Loucy (cell line): ENCODE data around the gene ISCU.
A peak's percentile ranks its signal among the peaks of the same experiment; 100 is the strongest.

Experiments used
- H2AFZ ChIP-seq: fragments of 200-600 bp; sonication (generic); 2 replicates; pipeline ENCODE4 v1.6.0; 2016; ENCODE audit warnings: antibody characterized with exemption, mild to moderate bottlenecking, low read length, moderate library complexity
- H3F3A ChIP-seq: fragments of 200-600 bp; 2 replicates; pipeline ENCODE4 v1.6.0; 2016; ENCODE audit warnings: antibody characterized with exemption, low read depth, mild to moderate bottlenecking
- H3K27me3 ChIP-seq: fragments of 200-600 bp; sonication (generic); 2 replicates; pipeline ENCODE4 v1.6.1; 2014; ENCODE audit warnings: low read length, mild to moderate bottlenecking; ENCODE audit not compliant: insufficient read depth, poor library complexity, severe bottlenecking
- H3K36me3 ChIP-seq: fragments of 200-600 bp; sonication (generic); 2 replicates; pipeline ENCODE4 v1.6.1; 2016; ENCODE audit warnings: low read length; ENCODE audit not compliant: insufficient read depth
- H3K4me1 ChIP-seq: fragments of 200-600 bp; sonication (generic); 2 replicates; pipeline ENCODE4 v1.5.1; 2014; ENCODE audit warnings: low read length, mild to moderate bottlenecking; ENCODE audit not compliant: insufficient read depth, poor library complexity, severe bottlenecking
- H3K4me2 ChIP-seq: fragments of 200-600 bp; sonication (generic); 2 replicates; pipeline ENCODE4 v1.6.0; 2014; ENCODE audit warnings: antibody characterized with exemption, low read length, low read depth, mild to moderate bottlenecking; ENCODE audit not compliant: poor library complexity, severe bottlenecking
- H3K4me3 ChIP-seq: fragments of 200-600 bp; sonication (generic); 2 replicates; pipeline ENCODE4 v1.5.1; 2014; ENCODE audit warnings: low read length, mild to moderate bottlenecking, mixed read lengths; ENCODE audit not compliant: poor library complexity, severe bottlenecking
- H3K79me2 ChIP-seq: fragments of 200-600 bp; sonication (generic); 2 replicates; pipeline ENCODE4 v1.6.1; 2014; ENCODE audit warnings: low read length; ENCODE audit not compliant: insufficient read depth
- H3K9ac ChIP-seq: fragments of 200-600 bp; sonication (generic); 2 replicates; pipeline ENCODE4 v1.6.0; 2014; ENCODE audit warnings: mild to moderate bottlenecking, low read depth, low read length, moderate library complexity; ENCODE audit not compliant: poor library complexity, severe bottlenecking
- H3K9me2 ChIP-seq: fragments of 200-600 bp; sonication (generic); replicated peaks from 2 replicates; pipeline ENCODE4 v1.6.1; 2016; ENCODE audit warnings: low read depth, low read length, mixed read lengths
- H3K9me3 ChIP-seq: fragments of 200-600 bp; sonication (generic); 2 replicates; pipeline ENCODE4 v1.6.1; 2014; ENCODE audit warnings: mild to moderate bottlenecking, antibody characterized with exemption, low read length, low read depth; ENCODE audit not compliant: insufficient read depth
- H4K20me1 ChIP-seq: fragments of 200-600 bp; sonication (generic); 2 replicates; pipeline ENCODE4 v1.6.0; 2014; ENCODE audit warnings: antibody characterized with exemption, low read length, mild to moderate bottlenecking; ENCODE audit not compliant: insufficient read depth, poor library complexity, severe bottlenecking
- EZH2phosphoT487 ChIP-seq: fragments of 200-600 bp; IDR thresholded peaks from 2 replicates; pipeline ENCODE4 v1.6.1; 2018; ENCODE audit warnings: antibody characterized with exemption, mild to moderate bottlenecking, moderate library complexity, borderline replicate concordance
- TF ChIP-seq, protein P1 (sequence below): fragments of 200-600 bp; sonication (generic); conservative IDR thresholded peaks from 2 replicates; pipeline ENCODE4 v1.5.1; 2014; ENCODE audit warnings: mild to moderate bottlenecking, antibody characterized with exemption, low read length

ISCU gene

DNA sequence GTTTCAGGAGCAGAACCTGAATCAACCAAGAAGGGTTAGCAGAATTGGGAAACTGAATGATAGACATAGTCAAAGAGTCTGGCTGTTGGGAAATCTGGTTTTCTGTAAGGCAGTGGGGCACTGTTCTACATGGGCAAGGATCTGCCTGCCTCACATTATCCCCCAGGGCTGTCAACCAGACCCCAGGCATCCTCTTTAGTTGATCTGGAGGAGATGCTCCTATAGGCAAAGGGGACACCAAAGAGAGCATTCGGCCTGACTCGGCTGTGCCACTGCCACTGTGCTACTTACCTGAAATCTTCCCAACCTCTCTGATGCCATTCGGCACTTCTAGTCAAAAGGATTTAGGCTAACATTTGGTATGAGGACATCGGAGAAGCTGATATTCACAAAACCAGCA, 4.1 kb downstream of the ISCU start:
- Histone ChIP-seq H3K79me2 (peaks cover 16% of the 10 kb centered on the region), H3K27me3 (peaks cover 4% of the 10 kb centered on the region), H3K4me2 (peak overlapping the region; percentile 82), H3K9me3 (no peaks in the 10 kb centered on the region), H3K9ac (peak overlapping the region; percentile 2), H3K4me1 (peaks cover 71% of the 10 kb centered on the region), H3F3A (peaks cover 17% of the 10 kb centered on the region), H4K20me1 (peaks cover 15% of the 10 kb centered on the region), H3K4me3 (peak overlapping the region; percentile 54), H3K9me2 (no peaks in the 10 kb centered on the region), H3K36me3 (peaks cover 13% of the 10 kb centered on the region; the same call in 1 of the 2 replicates), H2AFZ (no peak overlapping the region)
- no peak for TF ChIP-seq EZH2phosphoT487
- TF ChIP-seq, protein P1, sequence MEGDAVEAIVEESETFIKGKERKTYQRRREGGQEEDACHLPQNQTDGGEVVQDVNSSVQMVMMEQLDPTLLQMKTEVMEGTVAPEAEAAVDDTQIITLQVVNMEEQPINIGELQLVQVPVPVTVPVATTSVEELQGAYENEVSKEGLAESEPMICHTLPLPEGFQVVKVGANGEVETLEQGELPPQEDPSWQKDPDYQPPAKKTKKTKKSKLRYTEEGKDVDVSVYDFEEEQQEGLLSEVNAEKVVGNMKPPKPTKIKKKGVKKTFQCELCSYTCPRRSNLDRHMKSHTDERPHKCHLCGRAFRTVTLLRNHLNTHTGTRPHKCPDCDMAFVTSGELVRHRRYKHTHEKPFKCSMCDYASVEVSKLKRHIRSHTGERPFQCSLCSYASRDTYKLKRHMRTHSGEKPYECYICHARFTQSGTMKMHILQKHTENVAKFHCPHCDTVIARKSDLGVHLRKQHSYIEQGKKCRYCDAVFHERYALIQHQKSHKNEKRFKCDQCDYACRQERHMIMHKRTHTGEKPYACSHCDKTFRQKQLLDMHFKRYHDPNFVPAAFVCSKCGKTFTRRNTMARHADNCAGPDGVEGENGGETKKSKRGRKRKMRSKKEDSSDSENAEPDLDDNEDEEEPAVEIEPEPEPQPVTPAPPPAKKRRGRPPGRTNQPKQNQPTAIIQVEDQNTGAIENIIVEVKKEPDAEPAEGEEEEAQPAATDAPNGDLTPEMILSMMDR = no peak

DNA sequence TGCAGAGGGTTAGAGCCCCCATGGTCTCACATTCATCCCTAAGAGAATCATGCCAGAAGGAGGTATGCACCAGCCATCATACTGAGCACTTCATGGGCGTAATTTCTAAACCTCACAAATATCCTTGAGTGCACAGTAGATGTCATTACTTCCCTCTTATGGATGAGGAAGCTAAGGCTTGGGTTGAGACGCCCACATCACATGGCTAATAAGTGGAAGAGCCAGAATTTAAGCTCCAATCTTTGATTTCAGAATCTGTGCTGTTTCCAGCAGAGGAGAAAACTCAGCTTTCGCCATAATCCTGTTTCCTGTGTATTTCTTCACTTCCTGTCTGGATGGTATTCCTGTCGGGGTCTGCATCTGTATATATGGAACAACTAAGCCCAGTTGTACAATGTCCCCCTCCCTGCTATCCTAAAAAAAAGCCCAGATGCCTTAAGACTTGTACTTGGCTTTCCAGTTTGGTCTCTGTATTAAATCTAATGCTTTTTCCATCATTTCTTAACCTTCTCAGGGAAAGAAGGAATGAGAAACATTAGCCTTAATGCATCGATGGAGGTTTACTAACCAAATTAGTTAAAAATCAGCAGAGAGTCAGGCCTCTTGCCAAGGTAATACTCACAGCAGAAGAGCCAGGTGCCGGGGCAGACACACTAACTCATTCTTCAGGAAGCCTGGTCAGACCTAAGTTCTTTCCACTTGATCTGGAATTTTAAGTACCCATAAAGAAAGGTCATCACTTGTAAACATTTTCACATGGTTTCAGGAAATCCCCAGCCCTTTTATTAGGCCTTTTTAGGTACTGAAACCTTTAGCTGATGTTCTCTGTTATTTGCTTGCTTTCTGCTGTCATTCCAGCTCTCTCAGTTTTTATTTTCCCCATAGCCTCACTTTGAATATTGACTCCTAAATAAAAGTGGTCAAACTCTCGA, 5.3 kb downstream of the ISCU start:
- peak overlapping the region; percentile 30 for H3K9ac ChIP-seq
- no peak overlapping the region for H2AFZ ChIP-seq
- peaks cover 13% of the 10 kb centered on the region; the same call in 1 of the 2 replicates for H3K36me3 ChIP-seq
- TF ChIP-seq, protein P1 = no peak
- TF ChIP-seq EZH2phosphoT487 = no peak
- no peak overlapping the region for H3K4me3 ChIP-seq
- H4K20me1 ChIP-seq = peaks cover 15% of the 10 kb centered on the region
- no peaks in the 10 kb centered on the region for H3K9me2 ChIP-seq
- peaks cover 15% of the 10 kb centered on the region for H3K79me2 ChIP-seq
- H3K27me3 ChIP-seq = peaks cover 2% of the 10 kb centered on the region
- peaks cover 17% of the 10 kb centered on the region for H3F3A ChIP-seq
- H3K4me1 ChIP-seq = peaks cover 63% of the 10 kb centered on the region
- H3K9me3 ChIP-seq = no peaks in the 10 kb centered on the region
- H3K4me2 ChIP-seq = peak overlapping the region; percentile 82

DNA sequence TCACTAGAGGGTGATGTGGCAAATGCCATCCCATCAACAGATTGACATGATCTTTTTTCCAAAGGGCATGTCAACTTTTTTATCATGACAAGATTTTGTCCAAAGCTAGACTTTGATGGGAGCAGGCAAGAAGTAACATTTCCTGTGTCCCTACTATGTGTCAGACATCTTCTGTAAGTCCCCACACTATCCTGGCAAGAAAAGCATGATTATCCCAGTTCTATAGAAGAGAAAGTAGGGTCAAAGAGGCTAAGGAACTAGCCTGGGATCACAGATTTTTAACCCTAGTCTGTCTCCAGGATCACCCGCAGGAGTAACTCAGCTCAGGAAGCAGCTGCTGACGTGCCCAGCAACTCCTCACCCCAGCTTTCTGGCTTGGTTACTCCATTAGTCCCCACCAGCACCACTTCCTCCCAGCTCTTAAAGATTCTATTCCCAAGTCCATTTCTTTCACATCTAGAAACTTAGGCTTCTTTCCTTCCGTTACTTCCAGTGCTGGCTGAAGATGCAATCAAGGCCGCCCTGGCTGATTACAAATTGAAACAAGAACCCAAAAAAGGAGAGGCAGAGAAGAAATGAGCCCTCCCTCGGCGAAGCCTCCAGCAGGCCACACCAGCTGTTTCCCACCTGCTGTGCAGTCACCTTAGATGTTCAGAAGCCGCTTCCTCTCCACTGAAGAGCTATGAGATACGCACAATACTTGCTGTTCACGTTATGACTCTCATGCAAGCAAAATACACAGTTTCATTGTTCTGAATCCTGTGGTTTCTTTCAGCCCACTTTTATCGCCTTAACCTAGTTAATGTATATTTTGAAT, 6.2 kb downstream of the ISCU start:
- H3K36me3 ChIP-seq = peaks cover 13% of the 10 kb centered on the region; the same call in 1 of the 2 replicates
- peak overlapping the region; percentile 30 for H3K9ac ChIP-seq
- H3F3A ChIP-seq = peaks cover 17% of the 10 kb centered on the region

More for the DNA sequence above, 6.2 kb downstream of the ISCU start:
- Histone ChIP-seq H3K4me1 (peaks cover 59% of the 10 kb centered on the region), H3K9me2 (no peaks in the 10 kb centered on the region), H3K4me3 (peak overlapping the region; percentile 27), H4K20me1 (peaks cover 15% of the 10 kb centered on the region), H3K27me3 (no peaks in the 10 kb centered on the region), H3K4me2 (peak overlapping the region; percentile 38), H3K9me3 (no peaks in the 10 kb centered on the region), H2AFZ (no peak overlapping the region), H3K79me2 (peaks cover 7% of the 10 kb centered on the region)
- TF ChIP-seq, protein P1 = no peak
